CD14-positive monocyte (primary cell): ENCODE measurements around the gene TNFAIP8. TPM values are rescaled to one million over a fixed set of nuclear protein-coding genes. Genes with fewer than 3 reads are reported as not detected.

Experiments
- DNase-seq, 3 donors: peaks; one replicate each; pipeline ENCODE4 v3.0.0-alpha.2; 2011 to 2022
- H2AFZ ChIP-seq: 2 replicates; pipeline ENCODE4 v1.6.0; 2012; ENCODE audit warnings: mild to moderate bottlenecking, low read depth, low read length, inconsistent platforms; ENCODE audit not compliant: insufficient read depth, poor library complexity, severe bottlenecking
- H3K27ac ChIP-seq, 2 donors: 1 replicate in 1 of 2; 2 replicates in 1 of 2; pipeline ENCODE4 v1.5.1; 2012 to 2013; ENCODE audit warnings: low read length in 2 of 2, control low read depth in 1 of 2, inconsistent platforms in 1 of 2, low read depth in 1 of 2, mild to moderate bottlenecking in 1 of 2
- H3K27me3 ChIP-seq, 2 donors: one replicate each; pipeline versions ENCODE4 v1.6.0 to v1.6.1; 2011 to 2013; ENCODE audit warnings: low read length in 2 of 2; ENCODE audit not compliant: control insufficient read depth in 2 of 2, insufficient read depth in 2 of 2
- H3K36me3 ChIP-seq, 2 donors: replicated peaks in 1 of 2; 1 replicate in 1 of 2; 2 replicates in 1 of 2; pipeline versions ENCODE4 v1.5.1 to v1.6.1; 2012 to 2013; ENCODE audit warnings: low read length in 2 of 2, control low read depth in 1 of 2, inconsistent platforms in 1 of 2, mild to moderate bottlenecking in 1 of 2; ENCODE audit not compliant: insufficient read depth in 2 of 2, control insufficient read depth in 1 of 2
- H3K4me1 ChIP-seq, 2 donors: 1 replicate in 1 of 2; 2 replicates in 1 of 2; pipeline versions ENCODE4 v1.5.1 to v1.6.1; 2012 to 2013; ENCODE audit warnings: low read length in 2 of 2, control low read depth in 1 of 2, inconsistent platforms in 1 of 2, mild to moderate bottlenecking in 1 of 2, moderate library complexity in 1 of 2; ENCODE audit not compliant: insufficient read depth in 2 of 2, control insufficient read depth in 1 of 2
- H3K4me2 ChIP-seq: replicated peaks from 2 replicates; pipeline ENCODE3; 2012; ENCODE audit warnings: low read length, moderate library complexity, mild to moderate bottlenecking; ENCODE audit not compliant: poor library complexity, severe bottlenecking; ENCODE audit errors: extremely low read depth
- H3K4me3 ChIP-seq, 3 experiments: fragments of 200-600 bp in 1 of 3; sonication (generic) in 1 of 3; replicated peaks in 1 of 3; 1 replicate in 2 of 3; 2 replicates in 1 of 3; pipeline ENCODE4 v1.5.1; 2011 to 2013; ENCODE audit warnings: low read length in 3 of 3, mild to moderate bottlenecking in 3 of 3, control low read depth in 2 of 3, low read depth in 2 of 3, inconsistent platforms in 1 of 3, moderate library complexity in 1 of 3
- H3K79me2 ChIP-seq: 2 replicates; pipeline ENCODE4 v1.6.0; 2012; ENCODE audit warnings: mild to moderate bottlenecking, control low read depth, inconsistent platforms, low read length, moderate library complexity; ENCODE audit not compliant: insufficient read depth
- H3K9ac ChIP-seq: 2 replicates; pipeline ENCODE4 v1.6.0; 2017; ENCODE audit warnings: low read length, mild to moderate bottlenecking; ENCODE audit not compliant: insufficient read depth, poor library complexity, severe bottlenecking
- H3K9me3 ChIP-seq, 2 donors: replicated peaks in 1 of 2; 1 replicate in 1 of 2; 2 replicates in 1 of 2; pipeline versions ENCODE4 v1.5.1 to v1.6.1; 2012 to 2013; ENCODE audit warnings: low read length in 2 of 2, control low read depth in 1 of 2; ENCODE audit not compliant: control insufficient read depth in 1 of 2, insufficient read depth in 1 of 2
- H4K20me1 ChIP-seq: 2 replicates; pipeline ENCODE4 v1.6.0; 2012; ENCODE audit warnings: mild to moderate bottlenecking, low read length, control low read depth, moderate library complexity; ENCODE audit not compliant: insufficient read depth
- H3K27ac Mint-ChIP-seq, 7 donors: one replicate each; pipeline ENCODE4 v1.8.0; 2020; ENCODE audit warnings: mild to moderate bottlenecking in 7 of 7, mixed read lengths in 7 of 7, moderate library complexity in 6 of 7, inconsistent platforms in 2 of 7
- H3K27me3 Mint-ChIP-seq, 3 donors: one replicate each; pipeline ENCODE4 v1.8.0; 2021 to 2022; ENCODE audit warnings: low read depth in 3 of 3, mild to moderate bottlenecking in 3 of 3, mixed read lengths in 3 of 3, moderate library complexity in 3 of 3, inconsistent platforms in 1 of 3
- H3K36me3 Mint-ChIP-seq, 2 donors: one replicate each; pipeline ENCODE4 v1.8.0; 2020; ENCODE audit warnings: mixed read lengths in 2 of 2, inconsistent platforms in 1 of 2, mild to moderate bottlenecking in 1 of 2
- H3K4me1 Mint-ChIP-seq: one replicate; pipeline ENCODE4 v1.8.0; 2020; ENCODE audit warnings: mild to moderate bottlenecking, mixed read lengths
- H3K4me3 Mint-ChIP-seq, 2 donors: one replicate each; pipeline ENCODE4 v1.8.0; 2020; ENCODE audit warnings: mild to moderate bottlenecking in 2 of 2, mixed read lengths in 2 of 2, moderate library complexity in 1 of 2
- H3K9me3 Mint-ChIP-seq, 7 donors: one replicate each; pipeline ENCODE4 v1.8.0; 2020 to 2022; ENCODE audit warnings: mixed read lengths in 7 of 7, mild to moderate bottlenecking in 6 of 7, moderate library complexity in 6 of 7, inconsistent platforms in 2 of 7
- WGBS: methylation state at CpG from one replicate; pipeline ENCODE4 v1.1.5; 2013; ENCODE audit warnings: missing lambda C conversion rate; ENCODE audit not compliant: insufficient coverage; 5-methylcytosine and 5-hydroxymethylcytosine counted together
- intact Hi-C, 2 donors: fragments of 100-400 bp; cut with micrococcal nuclease; formaldehyde crosslinking; loops; one replicate each; pipeline versions ENCODE4 v1.15.0 to v1.15.1; 2023
- polyA plus RNA-seq, 3 donors: library from polyadenylated mRNA; depleted of rRNA in 1 of 3; unstranded in 2 of 3; stranded (reverse) in 1 of 3; fragments of 300-500 nt in 2 of 3; fragments of >200 nt in 1 of 3; fragmentation: Illumina TruSeq in 2 of 3; gene quantifications; 1 replicate in 2 of 3; 2 replicates in 1 of 3; pipeline ENCODE4 v1.2.3, GENCODE V29; 2012 to 2021
- small RNA-seq: library from RNA; depleted of rRNA; stranded (forward); fragments of <200 nt; gene quantifications from one replicate; pipeline ENCODE3, GENCODE V24; 2012; ENCODE audit warnings: low read depth; ENCODE audit not compliant: insufficient read length
- TF ChIP-seq, protein P1 (sequence below): fragments of 200-600 bp; IDR thresholded peaks from one replicate; pipeline ENCODE4 v1.8.0; 2022; ENCODE audit warnings: antibody characterized with exemption, mild to moderate bottlenecking

Gene TNFAIP8
- polyA plus RNA-seq, 3 donors, result 20.6 to 55.5 (median 47.0) TPM

DNA sequence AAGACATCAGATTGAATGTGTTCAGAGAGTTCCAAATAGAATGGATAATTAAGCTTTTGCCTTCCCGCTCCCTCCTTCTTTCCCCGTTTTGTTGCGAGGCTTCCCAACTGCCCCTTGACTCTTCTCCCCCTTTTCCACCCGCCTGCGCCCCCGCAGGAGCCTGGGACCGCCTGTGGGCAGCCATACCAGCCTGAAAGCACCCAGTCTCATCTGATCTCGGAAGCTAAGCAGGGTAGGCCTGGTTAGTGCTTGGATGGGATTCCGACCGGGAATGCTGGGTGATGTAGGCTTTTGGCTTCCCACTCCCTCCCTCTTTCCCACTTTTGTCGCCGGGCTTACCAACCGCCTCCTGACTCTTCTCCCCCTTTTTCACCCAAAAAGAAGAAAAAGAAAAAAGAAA lies 89.7 kb downstream of the TNFAIP8 start:
- H3K4me3 Mint-ChIP-seq, result no peak overlapping the region
- Histone ChIP-seq H3K36me3 (no peaks in the 10 kb centered on the region), H3K27me3 (no peaks in the 10 kb centered on the region), H3K27ac (no peak overlapping the region), H3K79me2 (no peaks in the 10 kb centered on the region), H2AFZ (no peak overlapping the region), H3K4me2 (no peak overlapping the region), H3K4me1 (peaks cover 3 to 6% of the 10 kb centered on the region in 2 donors), H3K4me3 (no peak overlapping the region), H3K9ac (no peak overlapping the region), H4K20me1 (no peaks in the 10 kb centered on the region), H3K9me3 (peaks cover 0 to 7% of the 10 kb centered on the region in 2 donors)
- H3K27me3 Mint-ChIP-seq, result peaks cover 0 to 7% (median 0%) of the 10 kb centered on the region in 3 donors
- TF ChIP-seq, protein P1, sequence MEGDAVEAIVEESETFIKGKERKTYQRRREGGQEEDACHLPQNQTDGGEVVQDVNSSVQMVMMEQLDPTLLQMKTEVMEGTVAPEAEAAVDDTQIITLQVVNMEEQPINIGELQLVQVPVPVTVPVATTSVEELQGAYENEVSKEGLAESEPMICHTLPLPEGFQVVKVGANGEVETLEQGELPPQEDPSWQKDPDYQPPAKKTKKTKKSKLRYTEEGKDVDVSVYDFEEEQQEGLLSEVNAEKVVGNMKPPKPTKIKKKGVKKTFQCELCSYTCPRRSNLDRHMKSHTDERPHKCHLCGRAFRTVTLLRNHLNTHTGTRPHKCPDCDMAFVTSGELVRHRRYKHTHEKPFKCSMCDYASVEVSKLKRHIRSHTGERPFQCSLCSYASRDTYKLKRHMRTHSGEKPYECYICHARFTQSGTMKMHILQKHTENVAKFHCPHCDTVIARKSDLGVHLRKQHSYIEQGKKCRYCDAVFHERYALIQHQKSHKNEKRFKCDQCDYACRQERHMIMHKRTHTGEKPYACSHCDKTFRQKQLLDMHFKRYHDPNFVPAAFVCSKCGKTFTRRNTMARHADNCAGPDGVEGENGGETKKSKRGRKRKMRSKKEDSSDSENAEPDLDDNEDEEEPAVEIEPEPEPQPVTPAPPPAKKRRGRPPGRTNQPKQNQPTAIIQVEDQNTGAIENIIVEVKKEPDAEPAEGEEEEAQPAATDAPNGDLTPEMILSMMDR, result no peak
- WGBS, result no CpG with 5 or more reads among the region's 13 CpGs
- peaks cover 3 to 21% (median 10%) of the 10 kb centered on the region in 7 donors for H3K9me3 Mint-ChIP-seq
- peaks cover 7% of the 10 kb centered on the region for H3K4me1 Mint-ChIP-seq
- H3K36me3 Mint-ChIP-seq, result no peaks in the 10 kb centered on the region
- H3K27ac Mint-ChIP-seq, result no peak overlapping the region
- no peak for DNase-seq
- intact Hi-C loops, result no loop called here

Small RNAs within 50 kb of the gene (small RNA-seq; reads per million reads assigned to genes)
- gene RN7SL174P (not detected), gene RNA5SP190 (not detected)

Other genes starting within 250 kb of the TNFAIP8 start
- 100 to 1,000 TPM in 2 of 3 donors, 10 to 100 TPM in 1; 78.2 to 167 (median 158) TPM for gene HSD17B4, start 96.5 kb downstream of the TNFAIP8 start, polyA plus RNA-seq